NCI-H69 (cell line): ENCODE measurements around the gene OPTN.

Source experiments
- DNase-seq: peaks from one replicate; lab custom pipeline; 2025; lab: John Stamatoyannopoulos, UW

Gene OPTN

GRCh38 chr10:13184276-13184675 is 84.3 kb downstream of the OPTN start:
- no peak for DNase-seq

DNA sequence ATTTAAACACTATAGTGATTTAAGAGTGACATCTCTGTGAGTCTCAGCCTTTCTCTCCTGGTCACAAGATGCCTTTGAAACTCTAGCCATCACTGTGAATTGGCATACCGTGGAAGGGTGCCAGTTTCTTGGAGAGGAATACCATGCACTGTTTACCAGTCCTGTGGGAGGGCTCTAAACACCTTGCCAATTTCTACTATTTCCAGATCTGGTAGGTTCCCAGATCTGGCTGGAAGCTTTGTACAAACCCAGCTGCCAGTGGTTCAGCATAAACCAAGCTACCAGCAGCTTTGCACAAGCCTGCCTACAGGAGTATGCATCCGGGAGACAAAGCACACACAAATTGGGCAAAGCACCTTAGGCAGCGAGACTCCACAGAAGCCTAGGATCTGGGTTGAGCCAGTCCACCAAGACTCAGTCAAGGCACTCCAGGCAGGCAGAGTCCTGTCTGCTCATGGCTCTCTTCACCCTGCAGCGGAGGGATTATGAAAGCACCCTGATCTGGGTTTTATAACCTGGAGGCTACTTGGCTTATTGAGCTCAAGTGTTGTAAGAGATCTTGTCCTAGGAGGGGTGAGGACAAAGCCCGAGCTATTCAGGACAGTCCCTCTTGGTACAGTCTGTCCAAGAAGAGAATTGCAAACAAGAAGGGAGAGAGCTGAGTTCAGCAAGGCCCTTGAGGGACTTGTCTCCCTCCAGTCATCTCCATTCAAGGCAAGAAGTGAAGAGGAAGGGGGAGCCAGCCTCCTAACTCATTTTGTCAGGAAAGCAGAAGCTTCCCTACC is 85.0 kb downstream of the OPTN start:
- no peak for DNase-seq

GRCh38 chr10:13187135-13187534 is 87.2 kb downstream of the OPTN start:
- no peak for DNase-seq
